ENCODE data around the gene RGSL1. TPM values are rescaled to one million over a fixed set of nuclear protein-coding genes. Genes with fewer than 3 reads are reported as not detected.
A peak's percentile ranks its signal among the peaks of the same experiment; 100 is the strongest.
"Not testable (repeated sequence)": the region's sequence is repeated elsewhere in the genome, so short reads cannot be mapped to it uniquely, and the experiment has no call there.

RGSL1 gene
- total RNA-seq, 1 donor from 2014 or later: not detected

GRCh38 chr1:182520736-182521135, 70.8 kb downstream of the RGSL1 start:
- no peak overlapping the region for H3K4me3 Mint-ChIP-seq
- no peak overlapping the region for H3K27ac Mint-ChIP-seq
- H3K36me3 Mint-ChIP-seq: no peaks in the 10 kb centered on the region
- H3K4me1 Mint-ChIP-seq (ENCODE audit: unreplicated experiment): no peaks in the 10 kb centered on the region
- no peaks in the 10 kb centered on the region for H3K27me3 Mint-ChIP-seq
- DNase-seq (ENCODE audit: extremely low spot score, unreplicated experiment): no peak
- TF ChIP-seq CTCF (conservative IDR thresholded peaks at IDR 0.05): no peak
- H3K9me3 Mint-ChIP-seq: peaks cover 4% of the 10 kb centered on the region

DNA sequence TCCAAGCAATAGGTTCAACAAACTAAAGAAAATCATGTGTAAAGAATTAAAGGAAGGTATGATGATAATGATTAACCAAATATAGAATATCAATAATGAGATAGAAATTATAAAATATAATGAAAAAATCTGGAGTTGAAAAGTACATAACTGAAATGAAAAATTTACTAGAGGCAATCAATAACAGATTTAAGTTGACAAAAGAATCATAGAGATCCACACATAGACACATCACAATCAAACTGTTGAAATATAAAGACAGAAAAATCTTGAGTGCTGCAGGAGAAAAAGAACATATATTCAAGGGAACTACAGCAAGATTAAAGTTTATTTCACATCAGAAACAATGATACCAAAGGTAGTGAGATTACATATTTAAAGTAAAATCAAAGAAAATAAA, 75.4 kb downstream of the RGSL1 start:
- DNase-seq (ENCODE audit: extremely low spot score, unreplicated experiment): no peak
- Mint-ChIP-seq H3K27me3 (no peaks in the 10 kb centered on the region), H3K4me1 (ENCODE audit: unreplicated experiment) (no peaks in the 10 kb centered on the region), H3K4me3 (no peak overlapping the region), H3K27ac (no peak overlapping the region), H3K9me3 (peaks cover 4% of the 10 kb centered on the region), H3K36me3 (no peaks in the 10 kb centered on the region)
- no peak for TF ChIP-seq CTCF (conservative IDR thresholded peaks at IDR 0.05)

GRCh38 chr1:182527680-182528079, 77.7 kb downstream of the RGSL1 start:
- H3K4me1 Mint-ChIP-seq (ENCODE audit: unreplicated experiment): no peaks in the 10 kb centered on the region
- no peaks in the 10 kb centered on the region for H3K36me3 Mint-ChIP-seq
- H3K27ac Mint-ChIP-seq: no peak overlapping the region
- peak; percentile 23 for TF ChIP-seq CTCF (conservative IDR thresholded peaks at IDR 0.05)
- H3K4me3 Mint-ChIP-seq: no peak overlapping the region
- peaks cover 4% of the 10 kb centered on the region for H3K9me3 Mint-ChIP-seq
- H3K27me3 Mint-ChIP-seq: peaks cover 3% of the 10 kb centered on the region
- no peak for DNase-seq (ENCODE audit: extremely low spot score, unreplicated experiment)

DNA sequence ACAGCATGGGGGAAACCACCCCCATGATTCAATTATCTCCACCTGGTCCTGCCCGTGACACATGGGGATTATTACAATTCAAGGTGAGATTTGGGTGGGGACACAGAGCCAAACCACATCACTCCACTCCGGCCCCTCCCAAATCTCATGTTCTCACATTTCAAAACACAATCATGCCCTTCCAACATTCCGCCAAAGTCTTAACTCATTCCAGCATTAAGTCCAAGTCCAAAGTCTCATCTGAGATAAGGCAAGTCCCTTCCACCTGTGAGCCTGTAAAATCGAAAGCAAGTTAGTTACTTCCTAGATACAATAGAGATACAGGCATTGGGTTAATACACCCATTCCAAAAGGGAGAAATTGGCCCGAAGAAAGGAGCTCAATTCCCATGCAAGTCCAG, 78.3 kb downstream of the RGSL1 start:
- not testable (repeated sequence) for H3K9me3 Mint-ChIP-seq; H3K27me3 Mint-ChIP-seq; H3K4me1 Mint-ChIP-seq (ENCODE audit: unreplicated experiment); H3K4me3 Mint-ChIP-seq; DNase-seq (ENCODE audit: extremely low spot score, unreplicated experiment); H3K36me3 Mint-ChIP-seq; H3K27ac Mint-ChIP-seq

DNA sequence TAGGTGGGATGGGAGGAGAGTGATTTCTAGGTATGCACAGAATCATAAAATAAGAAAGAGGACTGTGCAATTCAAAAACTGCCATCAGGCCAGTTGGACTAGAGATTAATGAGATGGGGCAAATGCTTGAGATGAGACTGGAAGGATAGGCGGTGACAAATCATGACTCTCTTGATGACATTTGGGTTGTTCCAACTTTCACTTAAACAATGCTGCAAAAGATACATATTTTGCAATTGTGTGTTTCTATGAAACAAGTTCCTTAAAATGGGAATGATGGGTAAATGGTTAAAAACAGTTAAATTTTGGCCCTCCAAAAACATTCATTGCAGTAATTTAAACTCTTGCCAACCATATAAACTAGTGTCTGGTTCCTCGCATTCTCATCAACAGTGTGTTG, 84.0 kb downstream of the RGSL1 start:
- DNase-seq (ENCODE audit: extremely low spot score, unreplicated experiment): no peak
- Mint-ChIP-seq H3K4me3 (no peak overlapping the region), H3K9me3 (no peaks in the 10 kb centered on the region), H3K4me1 (ENCODE audit: unreplicated experiment) (no peaks in the 10 kb centered on the region), H3K27ac (no peak overlapping the region), H3K36me3 (no peaks in the 10 kb centered on the region), H3K27me3 (peaks cover 3% of the 10 kb centered on the region)
- TF ChIP-seq CTCF (conservative IDR thresholded peaks at IDR 0.05): no peak

DNA sequence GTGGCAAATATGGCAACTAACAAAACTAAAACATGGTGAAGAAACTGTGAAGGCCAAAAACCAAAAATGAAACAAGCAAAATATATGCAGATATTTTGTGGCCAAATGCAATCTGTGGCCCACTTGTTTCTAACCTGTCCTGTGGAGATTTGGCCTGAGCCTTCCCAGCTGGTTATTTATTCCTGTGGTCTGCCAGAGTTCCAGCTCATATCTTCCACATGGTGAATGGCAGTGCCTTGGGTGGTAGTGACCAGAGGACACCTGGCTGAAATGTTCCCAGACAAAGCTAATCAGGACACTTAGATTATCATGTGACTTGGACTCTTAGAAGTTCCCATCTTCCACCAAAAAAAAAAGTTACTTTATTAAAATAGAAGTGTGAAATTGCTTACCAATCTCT, 99.4 kb downstream of the RGSL1 start:
- H3K27ac Mint-ChIP-seq: no peak overlapping the region
- DNase-seq (ENCODE audit: extremely low spot score, unreplicated experiment): no peak
- no peaks in the 10 kb centered on the region for H3K4me1 Mint-ChIP-seq (ENCODE audit: unreplicated experiment)
- no peak for TF ChIP-seq CTCF (conservative IDR thresholded peaks at IDR 0.05)
- no peaks in the 10 kb centered on the region for H3K9me3 Mint-ChIP-seq
- no peaks in the 10 kb centered on the region for H3K27me3 Mint-ChIP-seq
- no peaks in the 10 kb centered on the region for H3K36me3 Mint-ChIP-seq
- no peak overlapping the region for H3K4me3 Mint-ChIP-seq

Measured in type B pancreatic cell (in vitro differentiated cells).